Subcutaneous adipose tissue (tissue), 4 donors: ENCODE measurements around the gene CAMTA1. TPM values are rescaled to one million over a fixed set of nuclear protein-coding genes. Genes with fewer than 3 reads are reported as not detected.

Experiments used
- CTCF ChIP-seq: fragments of 450-650 bp; IDR thresholded peaks from one replicate; pipeline ENCODE4 v1.5.1; 2016; ENCODE audit warnings: low read depth, mild to moderate bottlenecking, control low read depth, antibody characterized with exemption, moderate library complexity
- total RNA-seq, 4 donors: library from RNA; depleted of rRNA; stranded (reverse); fragments of >200 nt; gene quantifications; one replicate each; pipeline ENCODE4 v1.1.0, GENCODE V29; 2016

CAMTA1 gene
- total RNA-seq, 4 donors from 2014 or later: 58.6 to 82.5 (median 78.0) TPM

- TF ChIP-seq CTCF: no peak
These were observed 720.0 kb downstream of the CAMTA1 start for GRCh38 chr1:7505094-7505770.

- TF ChIP-seq CTCF: no peak
These were observed 720.7 kb downstream of the CAMTA1 start for GRCh38 chr1:7505771-7506453.

GRCh38 chr1:7506454-7507284 is 721.4 kb downstream of the CAMTA1 start:
- TF ChIP-seq CTCF: no peak

GRCh38 chr1:7507285-7508019 is 722.2 kb downstream of the CAMTA1 start:
- TF ChIP-seq CTCF: no peak

- TF ChIP-seq CTCF: no peak
These were observed 723.0 kb downstream of the CAMTA1 start for GRCh38 chr1:7508052-7508933.

- TF ChIP-seq CTCF: no peak
These were observed 723.8 kb downstream of the CAMTA1 start for GRCh38 chr1:7508934-7509519.
